Stimulated activated CD4-positive, alpha-beta T cell treated with anti-CD3 and anti-CD28 coated beads, Interleukin-4, amount 100 ng/mL, for 1 hour (primary cell): ENCODE results near the gene PAWR.
"Not testable (repeated sequence)": the region's sequence is repeated elsewhere in the genome, so short reads cannot be mapped to it uniquely, and the experiment has no call there.

Experiments
- DNase-seq: peaks from one replicate; pipeline ENCODE4 v3.0.0-alpha.2; 2020

PAWR gene

DNA sequence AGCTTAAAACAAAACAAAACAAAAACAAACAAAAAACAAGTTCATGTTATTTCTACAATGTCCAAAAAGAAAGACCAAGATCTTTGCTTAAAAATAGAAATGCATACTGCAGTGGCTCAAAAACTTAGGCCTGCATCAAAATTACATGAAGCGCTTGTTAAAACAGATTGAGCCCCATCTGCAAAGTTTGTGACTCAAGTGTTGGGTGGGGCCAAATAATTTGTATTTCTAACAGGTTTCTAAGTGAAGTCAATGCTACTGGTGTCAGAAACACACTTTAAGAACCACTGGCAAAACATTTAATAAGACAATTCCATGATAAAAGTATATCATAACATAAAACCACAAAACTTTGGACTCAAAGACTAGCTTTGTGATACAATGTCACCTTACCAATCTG, 105.6 kb downstream of the PAWR start:
- DNase-seq: no peak

DNA sequence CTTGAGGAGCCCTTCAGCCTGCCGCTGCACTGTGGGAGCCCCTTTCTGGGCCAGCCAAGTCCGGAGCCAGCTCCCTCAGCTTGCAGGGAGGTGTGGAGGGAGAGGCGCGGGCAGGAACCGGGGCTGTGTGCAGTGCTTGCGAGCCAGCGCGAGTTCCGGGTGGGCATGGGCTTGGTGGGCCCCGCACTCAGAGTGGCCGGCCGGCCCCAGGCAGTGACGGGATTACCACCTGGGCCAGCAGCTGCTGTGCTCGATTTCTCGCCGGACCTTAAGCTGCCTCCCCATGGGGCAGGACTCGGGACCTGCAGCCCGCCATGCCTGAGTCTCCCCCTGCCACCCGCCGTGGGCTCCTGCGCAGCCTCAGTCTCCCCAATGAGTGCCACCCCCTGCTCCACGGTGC, 116.9 kb downstream of the PAWR start:
- DNase-seq: no peak

DNA sequence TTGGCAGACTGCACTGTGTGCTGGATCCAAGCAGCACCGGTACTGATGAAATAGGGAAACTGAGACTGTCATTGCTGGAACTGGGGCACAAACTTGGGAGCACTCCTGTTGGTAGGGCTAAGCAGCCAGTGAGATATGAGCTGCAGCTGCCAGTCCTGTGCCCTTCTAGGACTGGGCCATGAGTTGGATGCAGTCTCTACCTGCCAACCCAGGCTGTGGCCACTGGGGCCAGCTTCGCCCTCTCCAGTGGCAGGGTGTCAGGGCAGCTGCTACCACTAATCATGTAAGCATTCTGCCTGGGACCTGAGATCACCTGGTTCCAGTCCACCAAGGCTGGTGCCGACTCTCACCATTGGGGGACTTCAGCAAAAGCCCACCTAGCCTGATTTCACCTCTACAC, 121.1 kb downstream of the PAWR start:
- DNase-seq: no peak

DNA sequence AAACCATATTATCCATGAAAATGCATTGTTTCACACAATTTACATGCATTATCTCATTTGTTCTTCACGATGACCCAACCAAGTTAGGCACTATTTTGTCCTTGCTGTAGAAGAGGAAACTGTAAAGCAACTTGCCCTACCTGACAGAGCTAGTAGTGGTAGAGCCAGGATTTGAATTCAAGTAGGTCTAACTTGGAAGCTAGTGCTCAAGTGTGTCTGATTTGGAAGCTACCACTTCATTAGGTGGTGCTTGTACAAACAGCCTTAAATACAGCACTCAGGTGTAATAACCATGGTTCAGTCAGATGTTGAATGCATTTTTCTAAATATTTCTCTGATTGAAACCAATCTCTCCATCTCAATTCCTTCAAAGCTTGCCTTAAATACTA, 123.6 kb downstream of the PAWR start:
- no peak for DNase-seq

DNA sequence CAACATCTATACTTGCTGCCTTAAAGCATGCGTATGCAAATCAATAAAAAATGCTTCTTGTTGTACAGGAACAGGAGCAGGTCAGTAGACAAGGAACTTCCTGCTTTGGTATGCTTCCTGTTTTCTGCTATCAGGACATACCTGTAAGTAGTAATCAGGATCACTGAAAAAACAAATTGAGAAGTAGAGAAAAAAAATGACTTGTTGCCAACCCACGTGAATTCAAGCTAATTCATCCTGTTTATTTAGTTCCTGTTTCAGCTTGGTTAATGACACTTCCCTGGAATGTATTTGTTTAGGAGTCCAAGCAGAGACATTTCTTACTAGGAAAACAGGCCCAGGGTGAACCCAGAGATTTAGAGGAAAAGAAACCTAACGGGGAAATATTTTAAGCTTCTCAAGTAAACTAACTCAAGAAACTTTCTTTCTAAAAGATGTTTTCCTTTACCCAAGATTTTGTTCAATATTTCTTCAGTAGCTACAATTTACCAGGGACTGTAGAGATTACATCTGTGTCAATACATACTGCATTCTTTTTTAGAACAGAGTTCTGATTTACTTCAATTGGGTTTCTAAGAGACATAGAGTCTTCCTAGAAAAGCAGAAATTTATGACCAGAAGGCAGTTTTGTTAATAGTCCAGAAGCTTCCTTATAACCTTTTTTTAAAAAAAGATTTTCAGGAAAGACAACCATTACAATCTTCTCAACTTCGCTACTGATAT, 124.2 kb downstream of the PAWR start:
- DNase-seq: no peak

DNA sequence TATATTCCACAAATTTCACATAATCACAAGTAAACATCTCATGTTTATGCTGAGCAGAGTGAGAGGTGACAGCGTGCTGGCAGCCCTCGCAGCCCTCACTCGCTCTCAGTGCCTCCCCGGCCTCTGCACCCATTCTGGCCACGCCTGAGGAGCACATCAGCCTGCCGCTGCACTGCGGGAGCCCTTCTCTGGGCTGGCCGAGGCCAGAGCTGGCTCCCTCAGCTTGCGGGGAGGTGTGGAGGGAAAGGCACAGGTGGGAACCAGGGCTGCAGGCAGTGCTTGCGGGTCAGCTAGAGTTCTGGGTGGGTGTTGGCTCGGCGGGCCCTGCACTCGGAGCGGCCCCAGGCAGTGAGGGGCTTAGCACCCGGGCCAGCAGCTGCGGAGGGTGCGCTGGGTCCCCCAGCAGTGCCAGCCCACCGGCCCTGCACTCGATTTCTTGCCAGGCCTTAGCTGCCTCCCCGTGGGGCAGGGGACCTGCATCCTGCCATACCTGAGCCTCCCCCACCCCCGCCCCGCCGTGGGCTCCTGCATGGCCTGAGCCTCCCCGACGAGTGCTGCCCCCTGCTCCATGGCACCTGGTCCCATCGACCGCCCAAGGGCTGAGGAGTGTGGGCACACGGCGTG, 125.9 kb downstream of the PAWR start:
- not testable (repeated sequence) for DNase-seq

DNA sequence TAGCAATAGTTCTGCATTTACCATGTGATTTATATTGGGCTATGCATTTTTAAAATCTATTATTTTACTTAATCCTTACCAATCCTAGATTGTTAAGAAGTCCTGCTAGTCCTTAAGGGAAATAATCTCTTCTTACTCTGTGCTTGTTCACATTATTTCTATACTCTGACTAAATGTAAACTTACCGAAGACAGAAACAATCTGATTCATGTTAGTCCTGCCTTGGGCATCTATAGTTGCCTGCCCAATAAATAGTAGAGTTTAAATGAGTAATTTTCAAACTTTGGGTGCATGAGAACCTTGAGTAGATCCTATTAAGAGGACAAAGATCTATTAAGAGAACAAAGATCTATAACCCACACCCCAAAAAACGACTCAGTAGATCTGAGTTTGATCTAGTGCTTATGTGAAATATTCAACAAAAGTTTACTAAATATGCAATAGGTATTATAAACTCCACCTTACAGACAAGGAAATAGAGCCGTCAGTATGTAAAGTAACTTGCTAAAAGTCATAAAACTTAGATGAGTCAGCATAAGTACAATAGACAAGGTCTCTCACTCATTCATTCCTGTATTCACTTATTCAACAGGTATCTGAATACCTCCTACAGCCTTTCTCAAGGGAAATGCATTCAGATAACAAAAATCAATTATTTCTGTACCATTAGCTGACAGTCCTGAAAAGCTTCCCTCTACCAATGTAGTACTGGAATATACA, 127.6 kb downstream of the PAWR start:
- DNase-seq: no peak

DNA sequence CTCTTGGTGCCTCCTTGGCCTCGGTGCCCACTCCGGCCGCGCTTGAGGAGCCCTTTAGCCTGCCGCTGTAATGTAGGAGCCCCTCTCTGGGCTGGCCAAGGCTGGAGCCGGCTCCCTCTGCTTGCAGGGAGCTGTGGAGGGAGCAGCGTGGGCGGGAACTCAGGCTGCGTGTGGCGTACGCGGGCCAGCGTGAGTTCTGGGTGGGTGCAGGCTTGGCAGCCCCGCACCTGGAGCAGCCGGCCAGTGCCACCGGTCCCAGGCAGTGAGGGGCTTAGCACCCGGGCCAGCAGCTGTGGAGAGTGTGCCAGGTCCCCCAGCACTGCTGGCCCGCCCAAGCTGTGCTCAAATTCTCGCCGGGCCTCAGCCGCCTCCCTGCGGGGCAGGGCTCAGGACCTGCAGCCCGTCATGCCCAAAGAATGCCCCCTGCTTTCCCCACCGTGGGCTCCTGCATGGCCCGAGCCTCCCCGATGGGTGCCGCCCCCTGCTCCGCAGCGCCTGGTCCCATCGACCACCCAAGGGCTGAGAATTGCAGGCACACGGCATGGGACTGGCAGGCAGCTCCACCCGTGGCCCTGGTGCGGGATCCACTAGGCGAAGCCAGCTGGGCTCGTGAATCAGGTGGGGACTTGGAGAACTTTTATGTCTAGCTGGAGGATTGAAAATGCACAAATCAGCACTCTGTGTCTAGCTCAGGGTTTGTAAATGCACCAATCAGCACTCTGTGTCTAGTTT, 129.2 kb downstream of the PAWR start:
- DNase-seq: no peak

DNA sequence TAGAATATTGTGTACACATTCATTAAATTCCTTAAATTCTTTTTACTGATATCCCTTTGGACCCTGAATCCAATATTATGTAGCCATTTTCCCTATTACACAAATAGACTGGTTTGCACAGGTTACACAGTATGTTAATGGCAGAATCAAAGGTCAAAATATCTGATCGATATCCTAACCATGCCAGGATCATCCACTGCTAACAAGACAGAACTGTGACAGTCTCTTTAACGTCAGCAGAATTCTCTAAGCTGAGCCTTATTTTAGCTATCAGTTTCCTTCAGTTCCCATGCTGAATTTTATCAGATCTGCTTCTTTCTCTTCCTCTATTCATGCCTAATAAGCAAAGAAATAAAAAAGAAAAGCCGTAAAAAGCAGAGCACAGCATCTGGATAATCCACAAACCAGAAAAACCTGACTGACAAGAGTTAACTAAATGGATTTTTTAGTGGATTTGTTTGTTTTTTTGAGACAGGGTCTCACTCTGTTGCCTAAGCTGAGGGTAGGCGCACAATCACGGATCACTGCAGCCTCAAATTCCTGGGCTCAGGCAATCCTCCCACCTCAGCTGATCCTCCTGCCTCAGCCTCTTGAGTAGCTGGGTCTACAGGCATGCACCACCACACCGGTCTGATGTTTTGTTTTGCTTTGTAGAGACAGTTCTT, 130.4 kb downstream of the PAWR start:
- DNase-seq: no peak

DNA sequence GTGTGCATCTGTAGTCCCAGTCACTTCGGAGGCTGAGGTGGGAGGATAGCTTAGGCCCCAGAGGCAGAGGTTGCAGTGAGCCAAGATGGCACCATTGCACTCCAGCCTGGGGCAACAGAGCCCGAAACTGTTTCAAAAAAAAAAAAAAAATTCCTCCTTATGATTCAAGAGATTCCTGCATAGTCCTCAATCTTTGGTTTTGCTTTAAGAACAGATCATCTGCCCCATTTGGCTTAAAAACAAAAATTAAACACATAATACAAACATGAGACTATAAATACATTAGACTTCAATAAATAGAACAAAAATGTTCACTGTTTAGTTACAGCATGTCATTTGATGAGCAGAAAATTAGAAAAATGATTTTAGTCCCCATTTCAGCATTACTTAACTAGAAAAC, 131.2 kb downstream of the PAWR start:
- DNase-seq: no peak

DNA sequence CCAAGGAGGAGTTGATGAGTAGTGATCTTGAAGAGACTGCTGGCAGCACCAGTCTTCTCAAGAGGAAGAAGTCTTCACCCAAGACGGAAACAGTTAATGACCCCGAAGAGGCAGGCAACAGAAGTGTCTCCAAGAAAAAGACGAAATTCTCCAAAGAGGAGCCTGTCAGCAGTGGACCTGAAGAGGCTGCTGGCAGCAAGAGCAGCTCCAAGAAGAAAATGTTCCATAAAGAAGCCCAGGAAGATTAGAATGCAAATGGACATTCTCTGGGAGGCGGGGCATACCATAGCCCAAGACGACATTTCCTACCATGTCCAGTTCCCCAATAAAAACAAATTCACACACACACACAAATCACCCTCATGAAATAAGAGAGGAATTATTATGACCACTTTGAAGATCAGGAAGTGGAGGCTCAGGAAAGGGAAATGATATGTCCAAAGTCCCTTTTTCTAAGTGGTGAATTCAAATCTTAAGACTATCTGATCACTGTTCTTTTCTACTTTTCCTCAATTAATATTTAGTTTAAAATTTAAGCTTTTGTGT, 131.8 kb downstream of the PAWR start:
- DNase-seq: no peak

DNA sequence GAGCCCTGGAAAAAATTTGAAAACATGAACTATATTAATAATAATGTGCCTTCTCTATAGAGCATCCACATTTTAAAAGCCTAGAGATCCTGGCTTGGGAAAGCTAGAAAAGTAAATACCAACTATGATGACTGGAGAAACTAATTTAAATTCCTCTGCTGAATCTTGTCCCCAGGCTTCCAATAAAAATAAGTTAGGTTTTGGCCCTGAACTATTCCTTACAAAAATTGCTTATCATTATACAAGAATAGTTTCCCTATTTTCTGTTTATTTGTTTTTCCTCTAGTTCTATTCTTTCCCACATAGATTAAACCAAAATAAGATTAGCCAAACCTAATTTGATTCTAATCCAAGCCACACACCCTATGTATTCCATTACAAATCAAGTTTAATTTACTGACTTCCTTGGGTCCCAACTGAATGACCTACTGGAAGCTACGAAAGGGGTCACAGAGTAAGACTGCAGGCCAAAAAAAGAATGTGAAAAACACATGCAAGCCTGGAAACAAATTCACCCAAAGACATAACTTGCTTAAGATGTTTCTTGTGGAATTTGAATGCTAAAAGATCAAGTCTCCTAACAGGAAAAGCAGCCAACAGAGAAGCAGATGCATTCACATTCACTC, 133.0 kb downstream of the PAWR start:
- DNase-seq: no peak

DNA sequence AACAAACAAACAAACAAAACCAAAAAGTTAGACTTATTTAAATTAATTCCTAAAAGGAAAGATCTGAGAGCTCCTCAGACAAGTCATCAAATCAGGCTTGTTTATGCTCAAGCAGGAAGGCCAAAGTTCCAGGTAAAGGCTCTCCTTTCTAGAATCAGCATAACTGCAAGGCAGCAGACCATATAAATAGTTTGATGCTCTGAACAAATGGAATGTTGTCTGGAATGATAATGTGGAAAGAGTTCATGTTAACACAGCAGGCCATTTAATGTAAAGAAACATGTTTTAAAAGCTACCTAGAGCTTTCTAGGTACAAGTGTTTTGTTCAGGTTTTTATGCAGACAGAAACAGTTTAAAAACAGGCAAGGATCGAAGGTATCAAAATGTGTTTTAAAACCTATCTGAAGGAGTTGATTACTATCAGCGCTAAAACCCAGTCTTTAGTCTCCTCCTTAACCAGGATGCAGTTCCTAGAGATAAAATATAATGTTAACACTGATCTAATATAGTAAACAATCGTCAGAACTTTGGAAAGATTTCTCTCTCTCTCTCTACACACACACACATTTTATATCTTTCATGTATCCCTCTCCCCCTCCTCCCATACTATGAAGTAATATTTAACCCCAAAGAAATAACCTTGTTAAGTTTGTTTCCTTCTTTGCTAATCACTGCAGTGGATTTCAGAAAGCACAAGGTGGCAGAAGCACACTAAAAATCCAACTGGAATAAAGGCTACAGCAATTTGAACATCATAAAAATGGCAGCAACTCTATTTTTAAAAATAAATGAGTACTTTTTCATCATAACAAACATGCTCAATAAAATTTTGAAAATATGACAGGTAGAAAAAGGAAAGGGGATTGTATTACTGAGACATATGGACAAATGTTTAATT, 135.5 kb downstream of the PAWR start:
- DNase-seq: no peak

DNA sequence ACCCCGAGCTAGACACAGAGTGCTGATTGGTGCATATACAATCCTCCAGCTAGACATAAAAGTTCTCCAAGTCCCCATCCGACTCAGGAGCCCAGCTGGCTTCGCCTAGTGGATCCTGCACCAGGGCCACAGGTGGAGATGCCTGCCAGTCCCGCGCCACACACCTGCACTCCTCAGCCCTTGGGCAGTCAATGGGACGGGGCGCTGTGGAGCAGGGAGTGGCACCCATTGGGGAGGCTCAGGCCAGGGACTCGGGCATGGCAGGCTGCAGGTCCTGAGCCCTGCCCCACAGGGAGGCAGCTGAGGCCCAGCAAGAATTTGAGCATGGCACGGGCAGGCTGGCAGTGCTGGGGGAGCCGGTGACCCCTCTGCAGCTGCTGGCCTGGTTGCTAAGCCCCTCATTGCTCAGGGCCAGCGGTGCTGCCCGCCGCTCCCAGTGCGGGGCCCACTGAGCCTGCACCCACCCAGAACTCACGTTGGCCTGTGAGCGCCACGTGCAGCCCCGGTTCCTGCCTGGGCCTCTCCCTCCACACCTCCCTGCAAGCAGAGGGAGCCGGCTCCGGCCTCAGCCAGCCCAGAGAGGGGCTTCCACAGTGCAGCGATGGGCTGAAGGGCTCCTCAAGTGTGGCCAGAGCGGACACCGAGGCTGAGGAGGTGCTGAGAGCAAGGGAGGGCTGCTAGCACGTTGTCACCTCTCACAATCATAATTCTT, 136.7 kb downstream of the PAWR start:
- no peak for DNase-seq

DNA sequence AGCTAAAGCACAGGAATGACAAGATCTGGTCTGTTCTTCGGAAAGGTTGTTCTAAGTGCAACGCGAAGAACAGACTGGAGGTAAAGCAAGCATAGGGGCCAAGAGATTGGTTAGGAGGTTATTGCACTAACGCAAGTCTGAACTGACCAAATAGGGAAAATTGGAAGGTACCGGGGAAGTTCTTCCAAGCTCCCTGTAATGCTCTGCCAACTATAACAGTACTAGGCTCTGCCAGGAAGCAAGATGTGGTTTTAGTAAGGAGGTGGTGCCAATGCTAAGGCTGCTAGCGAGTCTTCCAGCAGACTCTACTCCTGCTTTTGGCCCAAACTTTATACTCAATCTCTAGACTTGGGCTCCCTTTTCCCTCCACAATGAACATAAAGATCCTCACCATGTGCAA, 138.6 kb downstream of the PAWR start:
- DNase-seq: no peak

DNA sequence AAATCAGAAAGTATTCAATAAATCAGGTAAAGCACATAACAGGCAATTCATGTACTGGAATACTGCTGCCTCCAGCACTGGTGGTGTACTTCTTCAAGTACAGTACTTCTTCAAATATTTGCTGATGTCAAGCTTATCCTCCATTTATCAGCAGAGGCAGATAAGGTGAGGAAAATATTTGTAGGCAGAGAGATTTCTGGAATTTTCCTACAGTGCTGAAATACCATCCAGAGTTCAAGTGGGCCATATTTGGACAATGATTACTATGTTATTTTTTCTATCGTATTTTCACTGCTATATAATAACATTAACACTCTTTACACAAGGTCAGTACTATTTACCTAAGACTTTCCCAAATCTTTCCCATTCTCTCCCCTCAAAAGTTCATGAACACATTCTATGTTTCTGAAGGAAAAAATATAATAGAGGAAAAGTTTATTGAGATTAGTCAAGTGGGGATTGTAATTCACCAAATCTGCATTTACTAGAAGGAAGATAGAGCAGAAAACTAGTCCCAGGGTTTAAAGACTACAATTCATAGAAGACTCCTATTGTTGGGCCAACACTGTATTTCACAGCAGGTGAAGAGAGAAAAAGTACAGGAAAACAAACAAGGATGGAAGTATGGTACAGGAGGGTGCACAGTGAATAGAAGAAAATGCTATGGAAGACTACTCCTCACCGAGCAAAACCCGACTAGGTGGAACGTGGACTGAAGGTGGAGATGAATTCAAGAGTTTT, 141.1 kb downstream of the PAWR start:
- no peak for DNase-seq

DNA sequence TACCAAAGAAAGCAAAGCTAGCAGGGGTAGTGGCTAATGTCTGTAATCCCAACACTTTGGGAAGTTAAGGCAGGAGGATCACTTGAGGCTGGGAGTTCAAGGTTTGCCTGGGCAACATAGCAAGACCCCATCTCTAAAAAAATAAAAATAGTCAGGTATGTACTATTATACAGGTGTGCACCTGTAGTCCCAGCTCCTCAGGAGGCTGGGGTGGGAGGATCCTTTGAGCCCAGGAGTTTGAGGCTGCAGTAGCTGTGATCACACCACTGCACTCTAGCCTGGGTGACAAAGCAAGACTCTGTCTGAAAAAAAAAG, 142.2 kb downstream of the PAWR start:
- DNase-seq: no peak

DNA sequence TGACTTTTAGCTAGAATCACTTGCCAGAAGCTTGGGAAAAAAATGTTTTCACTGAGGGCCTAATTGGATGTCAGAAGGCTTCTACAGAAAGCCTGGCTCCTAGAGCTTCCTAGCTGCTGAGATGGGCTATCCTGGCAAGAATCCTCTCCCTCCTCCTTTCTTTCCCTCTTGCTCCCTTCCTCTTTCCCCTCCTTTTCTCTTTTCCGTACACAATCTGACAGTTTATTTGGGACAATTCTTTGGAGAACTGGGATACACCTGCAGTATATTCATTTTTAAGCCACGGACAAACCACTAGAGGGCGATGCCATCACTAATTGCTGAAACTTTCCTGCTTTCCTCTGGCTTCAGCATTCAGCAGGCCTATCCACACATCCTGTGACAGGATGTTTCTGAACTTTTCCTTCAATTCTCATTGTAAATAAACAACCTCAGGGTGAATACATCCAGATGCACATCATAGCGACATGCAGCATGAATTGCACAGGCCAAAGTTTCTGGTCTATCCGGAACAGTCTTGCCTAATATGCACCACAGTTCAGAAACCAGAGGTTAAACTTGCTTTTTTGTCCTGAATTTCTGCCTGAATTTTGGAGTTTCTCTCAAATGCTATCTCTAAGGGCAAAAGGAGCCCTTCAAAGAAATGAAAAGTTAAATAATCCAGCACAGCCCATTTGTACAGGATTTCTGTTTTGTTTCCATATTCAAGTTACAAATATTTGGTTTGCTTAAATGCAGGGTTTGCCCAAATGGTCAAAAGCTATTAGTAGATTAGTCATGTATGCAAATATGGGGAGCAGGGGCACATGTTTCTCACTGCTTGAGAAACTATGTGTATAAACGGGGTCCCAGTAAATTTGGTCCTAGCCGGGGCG, 142.8 kb downstream of the PAWR start:
- DNase-seq: no peak
